NCI-H2107 treated with DMSO at 0.1 percent for 48 hours (cell line): ENCODE data around the gene PTPRR.

Experiments
- DNase-seq: peaks from one replicate; lab custom pipeline; 2025; ENCODE audit not compliant: unreplicated experiment; lab: John Stamatoyannopoulos, UW

Gene PTPRR

GRCh38 chr12:70609739-70610491 is 310.6 kb downstream of the PTPRR start:
- DNase-seq: no peak

GRCh38 chr12:70609203-70609602 is 311.3 kb downstream of the PTPRR start:
- no peak for DNase-seq

- DNase-seq: no peak
These were observed 312.4 kb downstream of the PTPRR start for GRCh38 chr12:70608184-70608583.

GRCh38 chr12:70607107-70607506 is 313.4 kb downstream of the PTPRR start:
- no peak for DNase-seq

GRCh38 chr12:70605976-70606375 is 314.6 kb downstream of the PTPRR start:
- no peak for DNase-seq

- no peak for DNase-seq
These were observed 315.9 kb downstream of the PTPRR start for GRCh38 chr12:70604662-70605061.

- no peak for DNase-seq
These were observed 317.5 kb downstream of the PTPRR start for GRCh38 chr12:70603044-70603443.

- DNase-seq: no peak
These were observed 321.9 kb downstream of the PTPRR start for GRCh38 chr12:70598467-70599193.

GRCh38 chr12:70592664-70593063 is 327.9 kb downstream of the PTPRR start:
- no peak for DNase-seq

GRCh38 chr12:70590549-70591226 is 329.9 kb downstream of the PTPRR start:
- DNase-seq: no peak

- DNase-seq: peak; percentile 4
These were observed 330.5 kb downstream of the PTPRR start for GRCh38 chr12:70590051-70590450.
